Left forelimb (tissue), 1 donor: ENCODE data around the gene AOPEP.

ENCODE experiments used
- DNase-seq: peaks from one replicate; pipeline ENCODE4 v3.0.0-alpha.2; 2018; ENCODE audit warnings: low spot score

The AOPEP gene

GRCh38 chr9:94717761-94718160 is 8.7 kb upstream of the AOPEP start:
- no peak for DNase-seq

- no peak for DNase-seq
Measured at GRCh38 chr9:94718936-94719335, 7.6 kb upstream of the AOPEP start.

- DNase-seq = no peak
Measured at GRCh38 chr9:94719878-94720277, 6.6 kb upstream of the AOPEP start.

GRCh38 chr9:94720846-94721549 is 5.5 kb upstream of the AOPEP start:
- no peak for DNase-seq

GRCh38 chr9:94721754-94722153 is 4.7 kb upstream of the AOPEP start:
- DNase-seq = no peak

GRCh38 chr9:94725293-94725692 is 1.2 kb upstream of the AOPEP start:
- DNase-seq = no peak

GRCh38 chr9:94728719-94729118 is 2.2 kb downstream of the AOPEP start:
- no peak for DNase-seq

- no peak for DNase-seq
Measured at GRCh38 chr9:94729199-94729598, 2.7 kb downstream of the AOPEP start.

GRCh38 chr9:94734054-94734754 is 7.7 kb downstream of the AOPEP start:
- DNase-seq = no peak

- no peak for DNase-seq
Measured at GRCh38 chr9:94736759-94737158, 10.3 kb downstream of the AOPEP start.

GRCh38 chr9:94740145-94740840 is 13.8 kb downstream of the AOPEP start:
- no peak for DNase-seq

GRCh38 chr9:94741866-94742265 is 15.4 kb downstream of the AOPEP start:
- no peak for DNase-seq

GRCh38 chr9:94743035-94743954 is 16.8 kb downstream of the AOPEP start:
- no peak for DNase-seq

- DNase-seq = no peak
Measured at GRCh38 chr9:94745806-94746540, 19.5 kb downstream of the AOPEP start.

GRCh38 chr9:94746541-94747370 is 20.3 kb downstream of the AOPEP start:
- no peak for DNase-seq

GRCh38 chr9:94754976-94755475 is 28.5 kb downstream of the AOPEP start:
- DNase-seq = no peak

GRCh38 chr9:94757158-94757557 is 30.7 kb downstream of the AOPEP start:
- DNase-seq = no peak

GRCh38 chr9:94758031-94758430 is 31.5 kb downstream of the AOPEP start:
- no peak for DNase-seq

- no peak for DNase-seq
Measured at GRCh38 chr9:94758880-94759279, 32.4 kb downstream of the AOPEP start.

- DNase-seq = no peak
Measured at GRCh38 chr9:94760010-94760409, 33.5 kb downstream of the AOPEP start.
